Smooth muscle cell of bladder (primary cell): Measurements from ENCODE around the gene GDF2. TPM values are rescaled to one million over a fixed set of nuclear protein-coding genes. Genes with fewer than 3 reads are reported as not detected.

Experiments used
- total RNA-seq: library from RNA; depleted of rRNA; stranded (reverse); fragments of >200 nt; gene quantifications from 2 replicates; pipeline ENCODE4 v1.2.3, GENCODE V29; 2014

Gene GDF2
- not detected in 2 replicates for total RNA-seq

DNA sequence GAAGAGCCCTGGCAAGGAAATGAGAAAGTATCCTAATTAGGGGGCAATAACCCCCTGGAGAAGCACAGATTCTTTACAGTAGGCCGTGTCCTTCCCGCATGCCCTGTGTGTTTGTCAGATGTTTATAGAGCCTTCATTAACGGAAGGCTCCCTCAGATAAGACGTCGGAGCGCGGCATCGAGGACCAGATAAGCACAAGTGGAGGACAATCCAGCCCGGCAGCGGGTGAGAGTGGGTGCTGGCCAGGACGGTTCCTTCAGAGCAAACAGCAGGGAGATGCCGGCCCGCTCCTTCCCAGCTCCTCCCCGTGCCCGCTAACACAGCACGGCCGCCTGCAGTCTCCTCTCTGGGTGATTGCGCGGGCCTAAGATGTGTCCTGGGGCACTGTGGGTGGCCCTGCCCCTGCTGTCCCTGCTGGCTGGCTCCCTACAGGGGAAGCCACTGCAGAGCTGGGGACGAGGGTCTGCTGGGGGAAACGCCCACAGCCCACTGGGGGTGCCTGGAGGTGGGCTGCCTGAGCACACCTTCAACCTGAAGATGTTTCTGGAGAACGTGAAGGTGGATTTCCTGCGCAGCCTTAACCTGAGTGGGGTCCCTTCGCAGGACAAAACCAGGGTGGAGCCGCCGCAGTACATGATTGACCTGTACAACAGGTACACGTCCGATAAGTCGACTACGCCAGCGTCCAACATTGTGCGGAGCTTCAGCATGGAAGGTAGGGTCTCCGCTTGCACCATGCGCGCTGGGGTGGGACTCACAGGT lies at the start of gene GDF2:
Gene GDF2 (plus strand): TSS at position 155 of the 762 bp plus-strand sequence. CDS start 215 bp downstream, at position 370.

DNA sequence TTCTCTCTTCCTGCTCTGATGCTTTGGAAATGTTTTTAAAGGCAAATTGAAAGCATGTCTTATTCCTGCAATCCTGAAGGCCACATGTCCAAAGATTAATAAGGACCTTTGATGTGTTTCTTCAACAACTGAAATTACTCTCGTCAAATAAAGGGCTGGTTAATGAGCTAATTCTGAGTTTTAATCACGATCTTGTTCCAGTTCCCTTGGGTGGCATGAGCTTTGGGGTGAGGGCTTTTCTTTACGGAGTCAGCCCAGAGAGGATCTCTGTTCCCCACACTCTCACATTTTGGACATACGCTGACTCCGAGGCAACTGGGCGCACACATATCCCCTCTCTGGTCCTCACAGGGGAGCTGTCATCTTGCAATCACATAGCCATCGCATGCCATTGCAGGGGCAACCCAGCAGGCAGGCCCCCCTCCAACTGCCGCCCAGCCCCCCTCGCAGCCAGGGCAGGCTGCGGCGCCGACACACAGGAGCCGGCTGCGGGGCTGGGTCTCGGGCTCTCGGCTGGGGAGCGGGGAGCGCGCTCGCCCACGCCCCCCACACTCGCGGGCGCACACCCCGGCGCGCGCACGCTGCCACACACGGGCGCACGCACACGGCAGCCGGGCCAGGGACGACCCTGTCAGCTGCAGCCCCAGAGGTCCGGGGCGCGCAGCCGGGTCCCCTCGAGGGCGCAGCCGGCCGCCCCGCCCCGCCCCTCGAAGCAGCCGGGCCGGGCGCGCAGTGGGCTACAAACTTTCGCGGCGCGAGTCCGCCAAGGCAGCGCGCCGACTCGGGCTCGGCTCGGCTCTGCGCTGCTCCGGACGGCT lies 22.4 kb upstream of the GDF2 start, which contains the start of gene GDF10:
Gene GDF10 (plus strand): TSS at position 587 of the 818 bp plus-strand sequence. CDS start 455 bp downstream, outside the sequence.

GRCh38 chr10:47348138-47348651 lies 25.9 kb downstream of the GDF2 start, which contains the start of gene RBP3:
Gene RBP3, plus strand, starts transcription at chr10:47348363. Its CDS starts 122 bp downstream, at chr10:47348485.

Other genes with a start within 250 kb of the GDF2 start
- 0.14 and 1.2 TPM in 2 replicates for gene GDF10, start 22.3 kb upstream of the GDF2 start, total RNA-seq
- gene RBP3, start 25.9 kb downstream of the GDF2 start, total RNA-seq, result under 0.01 TPM in 1 of 2 replicates, not detected in the other
- gene ZNF488, start 61.8 kb downstream of the GDF2 start, total RNA-seq, result not detected in 2 replicates
- 1.1 and 1.4 TPM in 2 replicates for gene ANXA8, start 161.7 kb downstream of the GDF2 start, total RNA-seq
- gene FAM25G, start 169.2 kb downstream of the GDF2 start, total RNA-seq, result not detected in 2 replicates
- gene AGAP9, start 201.2 kb downstream of the GDF2 start, total RNA-seq, result 1.8 and 2.9 TPM in 2 replicates